HepG2 (cell line): ENCODE measurements around the gene VEGFA. TPM values are rescaled to one million over a fixed set of nuclear protein-coding genes. Genes with fewer than 3 reads are reported as not detected.
A peak's percentile ranks its signal among the peaks of the same experiment; 100 is the strongest.

Source experiments
- ATF1 ChIP-seq: IDR thresholded peaks from 2 replicates; pipeline ENCODE4 v1.6.1; 2016; ENCODE audit warnings: mild to moderate bottlenecking, control low read depth
- ATRX ChIP-seq: sonication (generic); formaldehyde crosslinking; IDR thresholded peaks from 2 replicates; pipeline ENCODE4 v1.4.0; 2020; ENCODE audit warnings: missing genetic modification reagents, borderline replicate concordance
- CBFB ChIP-seq: sonication (generic); formaldehyde crosslinking; IDR thresholded peaks from 2 replicates; pipeline ENCODE4 v1.4.0; 2020; ENCODE audit warnings: missing genetic modification reagents
- FOXO1 ChIP-seq: sonication (generic); formaldehyde crosslinking; IDR thresholded peaks from 2 replicates; pipeline ENCODE4 v1.4.0; 2020; ENCODE audit warnings: missing genetic modification reagents
- NR2F1 ChIP-seq, 2 experiments: fragments of 450-650 bp in 1 of 2; formaldehyde crosslinking in 1 of 2; IDR thresholded peaks; 2 replicates each; pipeline versions ENCODE4 v1.5.0 to v1.6.1; 2016 to 2020; ENCODE audit warnings: mild to moderate bottlenecking in 1 of 2, missing compliant biosample characterization in 1 of 2, missing genetic modification reagents in 1 of 2, moderate library complexity in 1 of 2
- NR3C1 ChIP-seq: sonication (generic); formaldehyde crosslinking; IDR thresholded peaks from 2 replicates; pipeline ENCODE4 v1.4.0; 2020; ENCODE audit warnings: missing genetic modification reagents
- RXRA ChIP-seq: sonication (generic); formaldehyde crosslinking; IDR thresholded peaks from 2 replicates; pipeline ENCODE4 v1.5.1; 2020; ENCODE audit warnings: missing genetic modification reagents
- SOX13 ChIP-seq, 3 experiments: fragments of 450-650 bp in 1 of 3; sonication (generic) in 1 of 3; formaldehyde crosslinking in 1 of 3; IDR thresholded peaks in 2 of 3; conservative IDR thresholded peaks in 1 of 3; 2 replicates each; pipeline versions ENCODE4 v1.5.0 to v1.6.1; 2016 to 2020; ENCODE audit warnings: antibody characterized with exemption in 1 of 3, mild to moderate bottlenecking in 1 of 3, missing compliant biosample characterization in 1 of 3, missing genetic modification reagents in 1 of 3, moderate library complexity in 1 of 3
- STAG1 ChIP-seq: sonication (generic); formaldehyde crosslinking; IDR thresholded peaks from 2 replicates; pipeline ENCODE4 v1.4.0; 2020; ENCODE audit warnings: missing genetic modification reagents
- TIGD3 ChIP-seq: sonication (generic); formaldehyde crosslinking; IDR thresholded peaks from 2 replicates; pipeline ENCODE4 v1.5.1; 2020; ENCODE audit warnings: mild to moderate bottlenecking, missing genetic modification reagents, borderline replicate concordance
- XBP1 ChIP-seq: sonication (generic); formaldehyde crosslinking; IDR thresholded peaks from 2 replicates; pipeline ENCODE4 v1.5.0; 2020; ENCODE audit warnings: missing genetic modification reagents
- ZBTB46 ChIP-seq: sonication (generic); formaldehyde crosslinking; IDR thresholded peaks from 2 replicates; pipeline ENCODE4 v1.4.0; 2020; ENCODE audit warnings: mild to moderate bottlenecking, missing genetic modification reagents, borderline replicate concordance
- ZC3H4 ChIP-seq: sonication (generic); formaldehyde crosslinking; IDR thresholded peaks from 2 replicates; pipeline ENCODE4 v1.4.0; 2020; ENCODE audit warnings: missing genetic modification reagents, borderline replicate concordance
- ZFY ChIP-seq: sonication (generic); formaldehyde crosslinking; IDR thresholded peaks from 2 replicates; pipeline ENCODE4 v1.4.0; 2020; ENCODE audit warnings: missing genetic modification reagents
- ZFYVE20 ChIP-seq: sonication (generic); formaldehyde crosslinking; IDR thresholded peaks from 2 replicates; pipeline ENCODE4 v1.8.0; 2023; ENCODE audit warnings: low read depth, mild to moderate bottlenecking, moderate library complexity, missing genetic modification reagents, borderline replicate concordance
- ZNF121 ChIP-seq: sonication (generic); formaldehyde crosslinking; IDR thresholded peaks from 2 replicates; pipeline ENCODE4 v1.5.0; 2020; ENCODE audit warnings: mild to moderate bottlenecking, missing genetic modification reagents
- ZNF232 ChIP-seq: sonication (generic); formaldehyde crosslinking; IDR thresholded peaks from 2 replicates; pipeline ENCODE4 v1.4.0; 2020; ENCODE audit warnings: missing genetic modification reagents, borderline replicate concordance
- ZNF234 ChIP-seq: sonication (generic); formaldehyde crosslinking; conservative IDR thresholded peaks from 2 replicates; pipeline ENCODE4 v1.5.1; 2020; ENCODE audit warnings: mild to moderate bottlenecking, missing genetic modification reagents
- ZNF235 ChIP-seq: sonication (generic); formaldehyde crosslinking; IDR thresholded peaks from 2 replicates; pipeline ENCODE4 v1.8.1; 2023; ENCODE audit warnings: mild to moderate bottlenecking, missing genetic modification reagents, borderline replicate concordance
- ZNF775 ChIP-seq: sonication (generic); formaldehyde crosslinking; IDR thresholded peaks from 2 replicates; pipeline ENCODE4 v1.4.0; 2020; ENCODE audit warnings: missing genetic modification reagents, mild to moderate bottlenecking, moderate library complexity, borderline replicate concordance
- polyA plus RNA-seq, 8 experiments: library from polyadenylated mRNA; depleted of rRNA in 3 of 8; stranded (reverse) in 7 of 8; unstranded in 1 of 8; fragments of >200 nt; fragmentation: Illumina TruSeq in 4 of 8; extraction: Trizol in 4 of 8; gene quantifications; 2 replicates each; pipeline versions ENCODE4 v1.2.1 to v1.2.3, GENCODE V29; 2011 to 2016; ENCODE audit warnings: low read depth in 4 of 8, missing spikeins in 1 of 8, mixed read lengths in 1 of 8; ENCODE audit not compliant: insufficient read depth in 1 of 8
- total RNA-seq, 5 experiments: library from RNA; depleted of rRNA; stranded (reverse); fragments of >200 nt; fragmentation: Illumina TruSeq; extraction: Trizol; gene quantifications; 2 replicates each; pipeline ENCODE4 v1.2.3, GENCODE V29; 2016; ENCODE audit warnings: low read depth in 1 of 5
- TF ChIP-seq, protein P1 (sequence below): sonication (generic); formaldehyde crosslinking; IDR thresholded peaks from 2 replicates; pipeline ENCODE4 v1.4.0; 2020; ENCODE audit warnings: missing genetic modification reagents, borderline replicate concordance

Gene VEGFA
- total and polyA plus RNA-seq, 2 of the 13 experiments (the other 11 are each of a cell fraction or from before 2014, with no cell fraction given) = 68.1 to 629 TPM

GRCh38 chr6:43724914-43725642 is 44.9 kb upstream of the VEGFA start (continued):
- TF ChIP-seq, protein P1, sequence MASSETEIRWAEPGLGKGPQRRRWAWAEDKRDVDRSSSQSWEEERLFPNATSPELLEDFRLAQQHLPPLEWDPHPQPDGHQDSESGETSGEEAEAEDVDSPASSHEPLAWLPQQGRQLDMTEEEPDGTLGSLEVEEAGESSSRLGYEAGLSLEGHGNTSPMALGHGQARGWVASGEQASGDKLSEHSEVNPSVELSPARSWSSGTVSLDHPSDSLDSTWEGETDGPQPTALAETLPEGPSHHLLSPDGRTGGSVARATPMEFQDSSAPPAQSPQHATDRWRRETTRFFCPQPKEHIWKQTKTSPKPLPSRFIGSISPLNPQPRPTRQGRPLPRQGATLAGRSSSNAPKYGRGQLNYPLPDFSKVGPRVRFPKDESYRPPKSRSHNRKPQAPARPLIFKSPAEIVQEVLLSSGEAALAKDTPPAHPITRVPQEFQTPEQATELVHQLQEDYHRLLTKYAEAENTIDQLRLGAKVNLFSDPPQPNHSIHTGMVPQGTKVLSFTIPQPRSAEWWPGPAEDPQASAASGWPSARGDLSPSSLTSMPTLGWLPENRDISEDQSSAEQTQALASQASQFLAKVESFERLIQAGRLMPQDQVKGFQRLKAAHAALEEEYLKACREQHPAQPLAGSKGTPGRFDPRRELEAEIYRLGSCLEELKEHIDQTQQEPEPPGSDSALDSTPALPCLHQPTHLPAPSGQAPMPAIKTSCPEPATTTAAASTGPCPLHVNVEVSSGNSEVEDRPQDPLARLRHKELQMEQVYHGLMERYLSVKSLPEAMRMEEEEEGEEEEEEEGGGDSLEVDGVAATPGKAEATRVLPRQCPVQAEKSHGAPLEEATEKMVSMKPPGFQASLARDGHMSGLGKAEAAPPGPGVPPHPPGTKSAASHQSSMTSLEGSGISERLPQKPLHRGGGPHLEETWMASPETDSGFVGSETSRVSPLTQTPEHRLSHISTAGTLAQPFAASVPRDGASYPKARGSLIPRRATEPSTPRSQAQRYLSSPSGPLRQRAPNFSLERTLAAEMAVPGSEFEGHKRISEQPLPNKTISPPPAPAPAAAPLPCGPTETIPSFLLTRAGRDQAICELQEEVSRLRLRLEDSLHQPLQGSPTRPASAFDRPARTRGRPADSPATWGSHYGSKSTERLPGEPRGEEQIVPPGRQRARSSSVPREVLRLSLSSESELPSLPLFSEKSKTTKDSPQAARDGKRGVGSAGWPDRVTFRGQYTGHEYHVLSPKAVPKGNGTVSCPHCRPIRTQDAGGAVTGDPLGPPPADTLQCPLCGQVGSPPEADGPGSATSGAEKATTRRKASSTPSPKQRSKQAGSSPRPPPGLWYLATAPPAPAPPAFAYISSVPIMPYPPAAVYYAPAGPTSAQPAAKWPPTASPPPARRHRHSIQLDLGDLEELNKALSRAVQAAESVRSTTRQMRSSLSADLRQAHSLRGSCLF (CRISPR knock-in tag) = no peak
- TF ChIP-seq ZNF235 (CRISPR knock-in tag) (no peak), FOXO1 (CRISPR knock-in tag) (peak; percentile 76; the same call in 1 of the 2 replicates), NR3C1 (CRISPR knock-in tag) (no peak), TIGD3 (CRISPR knock-in tag) (no peak), ZC3H4 (CRISPR knock-in tag) (no peak), ATF1 (CRISPR knock-in tag) (no peak), CBFB (CRISPR knock-in tag) (peak; percentile 100), ZNF232 (CRISPR knock-in tag) (no peak), STAG1 (CRISPR knock-in tag) (no peak; the same call in 1 of the 2 replicates), ZFYVE20 (no peak), ZBTB46 (CRISPR knock-in tag) (no peak), XBP1 (no peak), ATRX (CRISPR knock-in tag) (no peak), ZNF234 (no peak), ZFY (CRISPR knock-in tag) (0 out of 2 replicates have a peak, but pooled peaks have one; percentile 41), ZNF121 (CRISPR knock-in tag) (no peak), SOX13 (IDR thresholded peaks at IDR 0.05) (peak; percentile 47; the same call in 1 of the 2 replicates), SOX13 (CRISPR knock-in tag; conservative IDR thresholded peaks at IDR 0.05 in 1 of 2, IDR thresholded peaks at IDR 0.05 in 1 of 2) (peak in 1 of 2 experiments; percentile 86; a peak in 2 of 4 replicates), NR2F1 (CRISPR knock-in tag; IDR thresholded peaks at IDR 0.05) (no peak), ZNF775 (CRISPR knock-in tag) (no peak), RXRA (peak; percentile 75)
